ENCODE data around the gene TCF4. TPM values are rescaled to one million over a fixed set of nuclear protein-coding genes. Genes with fewer than 3 reads are reported as not detected.

Gene TCF4
- total RNA-seq, 4 donors from 2014 or later = 60.9 to 98.4 (median 83.4) TPM

DNA sequence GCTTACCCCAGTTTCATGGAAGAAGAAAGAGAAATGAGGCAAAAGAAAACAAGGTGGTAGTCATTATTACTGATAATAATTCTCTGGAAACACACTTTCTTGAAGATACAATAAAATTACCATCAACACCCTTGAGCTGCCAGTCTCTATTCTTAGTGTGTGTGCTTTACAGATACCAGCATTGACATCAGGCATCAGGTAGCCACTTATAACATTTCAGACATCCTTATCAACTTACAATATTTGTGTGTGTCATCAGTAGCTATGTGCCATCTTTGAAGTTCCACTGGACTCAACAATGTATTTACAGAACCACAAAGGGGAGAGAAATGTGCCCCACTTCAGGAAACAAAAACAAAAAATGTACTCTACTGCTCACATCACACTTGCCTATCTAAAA is 62.1 kb downstream of the TCF4 start:
- no peak for DNase-seq (ENCODE audit: low spot score in 2 of 2)
- intact Hi-C loops (cut with DNase I; ENCODE audit: low total_unique reads) = no loop called here
- H3K4me3 ChIP-seq (ENCODE audit: low read depth, poor library complexity, severe bottlenecking) = no peak overlapping the region
- TF ChIP-seq POLR2A (IDR thresholded peaks at IDR 0.05) = no peak
- TF ChIP-seq, protein P1, sequence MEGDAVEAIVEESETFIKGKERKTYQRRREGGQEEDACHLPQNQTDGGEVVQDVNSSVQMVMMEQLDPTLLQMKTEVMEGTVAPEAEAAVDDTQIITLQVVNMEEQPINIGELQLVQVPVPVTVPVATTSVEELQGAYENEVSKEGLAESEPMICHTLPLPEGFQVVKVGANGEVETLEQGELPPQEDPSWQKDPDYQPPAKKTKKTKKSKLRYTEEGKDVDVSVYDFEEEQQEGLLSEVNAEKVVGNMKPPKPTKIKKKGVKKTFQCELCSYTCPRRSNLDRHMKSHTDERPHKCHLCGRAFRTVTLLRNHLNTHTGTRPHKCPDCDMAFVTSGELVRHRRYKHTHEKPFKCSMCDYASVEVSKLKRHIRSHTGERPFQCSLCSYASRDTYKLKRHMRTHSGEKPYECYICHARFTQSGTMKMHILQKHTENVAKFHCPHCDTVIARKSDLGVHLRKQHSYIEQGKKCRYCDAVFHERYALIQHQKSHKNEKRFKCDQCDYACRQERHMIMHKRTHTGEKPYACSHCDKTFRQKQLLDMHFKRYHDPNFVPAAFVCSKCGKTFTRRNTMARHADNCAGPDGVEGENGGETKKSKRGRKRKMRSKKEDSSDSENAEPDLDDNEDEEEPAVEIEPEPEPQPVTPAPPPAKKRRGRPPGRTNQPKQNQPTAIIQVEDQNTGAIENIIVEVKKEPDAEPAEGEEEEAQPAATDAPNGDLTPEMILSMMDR (IDR thresholded peaks at IDR 0.05) = no peak

DNA sequence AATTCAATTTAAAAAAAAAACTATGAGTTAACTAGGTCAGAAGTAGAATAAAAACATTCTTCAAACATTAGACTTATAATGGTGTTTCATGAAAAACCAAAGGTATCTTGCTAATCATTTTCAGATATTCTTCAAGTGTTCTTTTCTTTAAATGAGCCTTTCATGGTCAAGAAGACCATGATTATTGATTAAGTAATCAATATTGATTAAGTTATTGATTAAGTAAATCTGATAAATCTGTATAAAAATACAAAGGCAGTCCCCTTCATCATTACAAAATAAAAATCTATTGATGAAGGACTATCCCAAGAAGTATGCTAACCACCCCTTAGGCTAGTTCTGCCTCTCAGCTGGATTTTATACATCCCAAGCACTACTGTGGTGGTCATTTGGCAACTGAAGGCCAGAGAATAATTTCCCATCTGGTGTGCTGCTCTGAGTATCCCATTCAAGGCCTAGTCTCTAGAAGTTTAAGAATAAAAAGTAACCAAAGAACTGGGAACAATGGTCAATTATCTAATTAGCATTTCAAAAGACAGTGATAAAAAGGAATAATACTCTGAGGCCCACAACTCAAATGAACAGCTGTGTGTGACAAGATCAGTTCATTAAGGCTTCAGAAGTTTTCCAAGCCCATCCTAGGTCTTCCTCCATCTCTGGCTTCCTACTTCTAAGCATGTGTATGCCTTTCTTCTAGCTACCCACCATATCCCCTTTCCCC is 63.5 kb downstream of the TCF4 start:
- no peak for DNase-seq (ENCODE audit: low spot score in 2 of 2)
- TF ChIP-seq, protein P1 (IDR thresholded peaks at IDR 0.05) = no peak
- TF ChIP-seq POLR2A (IDR thresholded peaks at IDR 0.05) = no peak
- intact Hi-C loops (cut with DNase I; ENCODE audit: low total_unique reads) = no loop called here
- H3K4me3 ChIP-seq (ENCODE audit: low read depth, poor library complexity, severe bottlenecking) = no peak overlapping the region

DNA sequence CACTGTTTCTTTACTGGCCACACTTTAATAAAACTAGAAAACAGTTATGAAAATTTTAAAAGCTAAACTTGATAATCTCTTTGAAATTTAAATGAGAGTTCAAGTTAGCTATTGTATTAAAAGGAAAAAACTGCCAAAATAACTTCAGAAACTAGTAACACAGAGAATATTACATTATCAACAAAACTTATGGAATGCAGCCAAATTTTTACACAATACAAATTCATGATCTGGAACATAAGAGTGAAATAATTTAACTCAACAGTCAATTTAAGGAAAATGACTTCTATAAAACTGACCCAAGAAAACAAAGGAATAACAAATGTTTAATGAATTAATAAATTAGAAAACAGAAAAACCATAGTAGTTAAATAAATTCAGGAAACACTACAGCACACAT is 65.0 kb downstream of the TCF4 start:
- intact Hi-C loops (cut with DNase I; ENCODE audit: low total_unique reads) = no loop called here
- TF ChIP-seq, protein P1 (IDR thresholded peaks at IDR 0.05) = no peak
- TF ChIP-seq POLR2A (IDR thresholded peaks at IDR 0.05) = no peak
- H3K4me3 ChIP-seq (ENCODE audit: low read depth, poor library complexity, severe bottlenecking) = no peak overlapping the region
- DNase-seq (ENCODE audit: low spot score in 2 of 2) = no peak

DNA sequence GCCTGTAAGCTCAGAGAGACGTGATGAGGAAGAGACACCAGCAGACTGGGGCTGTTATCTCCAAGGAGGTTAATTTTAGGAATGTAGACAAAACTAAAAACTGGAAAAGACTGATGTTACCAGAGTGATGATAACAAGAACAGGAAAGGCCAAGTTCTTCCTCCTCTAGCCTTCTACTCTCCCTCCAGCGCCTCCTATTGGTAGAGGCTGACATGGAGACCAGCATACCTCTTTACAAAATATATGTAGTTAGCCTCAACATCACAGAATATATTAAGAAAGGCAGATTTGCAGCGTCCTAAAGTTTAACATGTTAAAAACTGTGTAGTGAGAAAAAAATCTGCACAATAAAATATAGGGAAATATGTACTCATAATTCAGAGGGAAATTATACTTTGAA is 66.0 kb downstream of the TCF4 start:
- no peak for TF ChIP-seq POLR2A (IDR thresholded peaks at IDR 0.05)
- TF ChIP-seq, protein P1 (IDR thresholded peaks at IDR 0.05) = no peak
- no peak overlapping the region for H3K4me3 ChIP-seq (ENCODE audit: low read depth, poor library complexity, severe bottlenecking)
- DNase-seq (ENCODE audit: low spot score in 2 of 2) = no peak
- WGBS, 2 donors = 74% methylated on average over 3 of the region's 3 CpGs
- intact Hi-C loops (cut with DNase I; ENCODE audit: low total_unique reads) = no loop called here

DNA sequence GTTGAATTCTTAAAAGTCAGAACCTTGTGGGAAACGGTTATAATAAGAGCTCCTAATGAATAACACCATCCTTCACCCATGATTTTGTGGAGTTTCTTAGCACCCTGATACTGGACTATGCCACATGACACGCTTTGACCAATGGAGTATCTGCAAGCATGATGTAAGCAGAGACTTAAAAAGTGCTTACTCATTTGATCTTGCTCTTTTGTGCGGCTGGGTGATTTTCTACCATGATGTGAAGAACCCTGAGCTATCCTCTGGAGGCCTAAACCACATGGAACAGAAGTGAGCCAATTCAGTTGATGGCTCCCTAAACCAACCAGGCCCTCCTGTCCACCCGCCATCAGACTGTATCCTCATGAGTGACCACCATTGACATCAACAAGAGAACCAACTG is 70.9 kb downstream of the TCF4 start:
- no peak for DNase-seq (ENCODE audit: low spot score in 2 of 2)
- WGBS, 2 donors = 94 to 95% methylated on average over 4 of the region's 4 CpGs
- TF ChIP-seq, protein P1 (IDR thresholded peaks at IDR 0.05) = no peak
- TF ChIP-seq POLR2A (IDR thresholded peaks at IDR 0.05) = no peak
- intact Hi-C loops (cut with DNase I; ENCODE audit: low total_unique reads) = no loop called here
- H3K4me3 ChIP-seq (ENCODE audit: low read depth, poor library complexity, severe bottlenecking) = no peak overlapping the region
